IPS DF 6.9 (cell line): ENCODE data around the gene GPR139.

ENCODE experiments used
- DNase-seq: peaks from one replicate; pipeline ENCODE4 v3.0.0-alpha.2; 2013; ENCODE audit warnings: low read depth, low spot score
- H3K27ac ChIP-seq: one replicate; pipeline ENCODE4 v1.5.1; 2013; ENCODE audit warnings: low read length, control low read depth
- H3K27me3 ChIP-seq: 2 replicates; pipeline ENCODE4 v1.6.1; 2013; ENCODE audit warnings: mild to moderate bottlenecking, low read length; ENCODE audit not compliant: control insufficient read depth, insufficient read depth
- H3K36me3 ChIP-seq: 2 replicates; pipeline ENCODE4 v1.6.1; 2013; ENCODE audit warnings: low read length; ENCODE audit not compliant: control insufficient read depth, insufficient read depth
- H3K4me1 ChIP-seq: 2 replicates; pipeline ENCODE4 v1.6.1; 2013; ENCODE audit warnings: low read length; ENCODE audit not compliant: control insufficient read depth, insufficient read depth
- H3K4me3 ChIP-seq: 2 replicates; pipeline ENCODE4 v1.5.1; 2013; ENCODE audit warnings: mild to moderate bottlenecking, low read length
- H3K9me3 ChIP-seq: 2 replicates; pipeline ENCODE4 v1.6.1; 2013; ENCODE audit warnings: low read length, inconsistent platforms; ENCODE audit not compliant: control insufficient read depth, insufficient read depth
- WGBS: extraction: QIAGEN DNeasy Blood & Tissue Kit; methylation state at CpG from one replicate; pipeline ENCODE4 v1.1.7; 2013; ENCODE audit warnings: mixed read lengths, missing lambda C conversion rate; ENCODE audit not compliant: insufficient read length, insufficient coverage; 5-methylcytosine and 5-hydroxymethylcytosine counted together

Gene GPR139

DNA sequence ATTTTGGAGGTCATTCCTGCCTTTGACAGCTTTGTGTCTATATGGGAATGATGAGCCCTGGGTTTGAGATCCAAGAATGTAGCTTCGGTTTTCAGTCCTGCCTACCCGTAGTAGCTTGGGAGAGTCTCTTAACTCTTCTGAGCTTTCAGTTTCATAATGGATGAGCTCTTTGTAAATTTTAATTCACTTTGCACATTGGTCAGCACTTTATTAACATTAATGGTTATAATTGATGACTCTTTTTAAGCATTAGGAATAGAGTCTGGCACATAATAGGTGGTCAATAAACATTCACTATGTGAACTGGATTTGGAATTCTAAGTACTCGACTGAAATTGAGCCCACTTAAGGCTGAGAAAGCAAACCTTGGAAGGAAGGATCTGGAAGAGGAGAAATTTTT lies 17.3 kb downstream of the GPR139 start:
- Histone ChIP-seq H3K4me3 (no peak overlapping the region), H3K9me3 (no peaks in the 10 kb centered on the region), H3K4me1 (no peaks in the 10 kb centered on the region), H3K27ac (no peak overlapping the region), H3K27me3 (no peaks in the 10 kb centered on the region), H3K36me3 (no peaks in the 10 kb centered on the region; the same call in 1 of the 2 replicates)
- no CpG with 5 or more reads among the region's 3 CpGs for WGBS
- DNase-seq = no peak

DNA sequence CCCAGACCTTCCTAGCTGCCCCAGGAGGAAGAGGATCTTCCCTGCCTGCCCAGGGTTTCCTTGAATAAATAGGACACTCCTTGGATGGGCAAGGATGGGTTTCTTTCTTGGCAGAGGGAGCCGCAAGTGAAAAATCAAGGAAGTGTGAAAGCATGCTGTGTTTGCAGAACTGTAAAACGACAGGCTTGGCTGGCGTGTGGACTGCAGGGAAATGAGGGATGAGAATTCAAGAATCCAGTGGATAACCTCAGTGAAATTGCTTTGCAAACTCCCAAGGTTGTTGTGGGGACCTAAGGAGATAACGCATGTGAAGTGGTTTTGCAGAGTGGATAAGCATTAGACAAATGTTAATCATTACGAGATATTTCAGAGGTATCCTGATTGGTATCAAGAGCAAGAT lies 20.4 kb downstream of the GPR139 start:
- no CpG with 5 or more reads among the region's 5 CpGs for WGBS
- H3K27ac ChIP-seq = no peak overlapping the region
- no peak for DNase-seq
- H3K36me3 ChIP-seq = no peaks in the 10 kb centered on the region
- H3K4me1 ChIP-seq = no peaks in the 10 kb centered on the region
- H3K9me3 ChIP-seq = no peaks in the 10 kb centered on the region
- H3K27me3 ChIP-seq = no peaks in the 10 kb centered on the region
- H3K4me3 ChIP-seq = no peak overlapping the region

GRCh38 chr16:20051611-20052010 lies 22.1 kb downstream of the GPR139 start:
- no peak for DNase-seq
- no peaks in the 10 kb centered on the region for H3K36me3 ChIP-seq
- no peaks in the 10 kb centered on the region for H3K27me3 ChIP-seq
- no CpG with 5 or more reads among the region's 9 CpGs for WGBS
- no peak overlapping the region for H3K27ac ChIP-seq
- no peak overlapping the region for H3K4me3 ChIP-seq
- no peaks in the 10 kb centered on the region for H3K9me3 ChIP-seq
- no peaks in the 10 kb centered on the region for H3K4me1 ChIP-seq

- no peak overlapping the region for H3K4me3 ChIP-seq
- no peak overlapping the region for H3K27ac ChIP-seq
- H3K36me3 ChIP-seq = no peaks in the 10 kb centered on the region
- no CpG with 5 or more reads among the region's 7 CpGs for WGBS
- DNase-seq = no peak
- H3K27me3 ChIP-seq = no peaks in the 10 kb centered on the region
- no peaks in the 10 kb centered on the region for H3K9me3 ChIP-seq
- no peaks in the 10 kb centered on the region for H3K4me1 ChIP-seq
Observed at GRCh38 chr16:20051147-20051546, 22.5 kb downstream of the GPR139 start.

- Histone ChIP-seq H3K27me3 (no peaks in the 10 kb centered on the region), H3K9me3 (no peaks in the 10 kb centered on the region), H3K4me3 (no peak overlapping the region), H3K36me3 (no peaks in the 10 kb centered on the region), H3K4me1 (no peaks in the 10 kb centered on the region), H3K27ac (no peak overlapping the region)
- no CpG with 5 or more reads among the region's 1 CpG for WGBS
- DNase-seq = no peak
Observed at GRCh38 chr16:20049831-20050230, 23.9 kb downstream of the GPR139 start.

DNA sequence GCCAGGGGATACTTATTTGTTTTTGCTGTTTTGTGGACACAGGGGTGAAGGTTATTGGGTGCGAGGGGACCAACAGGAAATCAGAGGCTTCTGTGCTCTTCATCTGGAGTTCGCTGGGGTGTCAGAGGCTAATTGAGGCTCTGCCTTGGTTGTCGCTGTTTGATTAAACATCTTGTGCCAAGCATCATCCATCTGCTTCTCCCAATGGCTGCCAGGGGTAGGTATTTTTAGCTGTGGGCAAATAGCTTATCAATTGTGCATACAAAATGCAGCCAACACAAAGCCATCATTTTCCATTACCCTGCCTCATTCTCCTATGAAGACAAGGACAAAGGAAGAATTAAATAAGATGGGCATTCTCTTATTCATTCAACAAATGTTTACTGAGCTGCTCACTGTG lies 27.8 kb downstream of the GPR139 start:
- H3K4me1 ChIP-seq = peaks cover 6% of the 10 kb centered on the region; the same call in 1 of the 2 replicates
- DNase-seq = no peak
- no peaks in the 10 kb centered on the region for H3K27me3 ChIP-seq
- H3K4me3 ChIP-seq = no peak overlapping the region
- WGBS = no CpG with 5 or more reads among the region's 3 CpGs
- H3K36me3 ChIP-seq = no peaks in the 10 kb centered on the region
- no peaks in the 10 kb centered on the region for H3K9me3 ChIP-seq
- no peak overlapping the region for H3K27ac ChIP-seq

DNA sequence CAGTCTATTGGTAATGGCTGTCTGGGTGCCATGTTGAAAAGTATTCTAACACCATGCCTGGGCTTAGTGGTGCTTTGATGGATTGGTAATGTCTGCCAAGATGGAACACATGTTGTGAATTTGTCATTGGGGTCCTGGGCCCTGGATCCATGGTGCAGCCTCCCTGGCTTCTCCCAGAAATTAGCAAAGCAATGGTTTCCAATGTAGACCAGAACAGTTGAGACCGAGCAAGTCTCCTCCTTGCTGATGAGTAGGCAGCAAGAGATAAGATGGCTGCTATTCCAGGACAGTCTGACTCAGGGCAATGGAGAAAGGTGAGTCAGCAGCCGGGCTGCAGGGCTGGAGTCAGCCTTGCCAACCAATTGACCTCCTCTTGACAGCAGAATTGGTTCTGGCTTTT lies 30.8 kb downstream of the GPR139 start:
- no peak for DNase-seq
- H3K4me3 ChIP-seq = no peak overlapping the region

DNA sequence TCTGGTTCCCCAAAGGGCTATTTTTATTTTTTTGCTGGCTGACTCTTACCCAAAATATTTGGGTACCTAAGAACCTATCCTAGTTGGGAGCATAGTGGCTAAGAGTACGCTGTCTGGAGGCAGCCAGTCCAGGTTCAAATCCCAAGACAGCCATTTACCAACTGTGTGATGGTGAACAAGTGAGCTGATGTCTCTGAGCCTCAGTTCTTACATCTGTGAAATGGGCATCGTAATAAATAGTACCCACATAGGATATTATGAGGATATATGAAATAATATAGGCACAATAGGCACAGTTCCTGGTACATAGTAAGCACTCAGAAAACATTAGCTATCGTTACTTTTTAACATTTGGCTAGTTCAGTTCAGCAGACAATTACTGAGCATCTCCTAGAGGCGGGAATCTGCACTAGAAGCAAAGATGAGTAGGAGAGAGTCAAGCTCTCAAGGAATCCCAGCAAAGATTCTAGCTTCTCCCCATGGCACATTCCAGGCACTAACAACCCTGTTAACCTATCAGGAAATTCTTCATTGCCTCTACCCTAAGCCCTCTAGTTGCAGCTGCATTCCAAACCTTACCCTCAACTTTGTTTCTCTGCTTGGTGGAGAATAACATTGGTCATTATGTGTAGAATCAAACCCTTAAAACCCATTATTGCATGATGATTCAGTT lies 31.6 kb downstream of the GPR139 start:
- no CpG with 5 or more reads among the region's 4 CpGs for WGBS
- Histone ChIP-seq H3K4me3 (no peak overlapping the region), H3K36me3 (no peaks in the 10 kb centered on the region), H3K27me3 (no peaks in the 10 kb centered on the region), H3K27ac (no peak overlapping the region), H3K9me3 (no peaks in the 10 kb centered on the region), H3K4me1 (peaks cover 6% of the 10 kb centered on the region; the same call in 1 of the 2 replicates)
- DNase-seq = no peak

More for the DNA sequence above, 30.8 kb downstream of the GPR139 start:
- no peaks in the 10 kb centered on the region for H3K27me3 ChIP-seq
- H3K36me3 ChIP-seq = no peaks in the 10 kb centered on the region
- H3K9me3 ChIP-seq = no peaks in the 10 kb centered on the region
- H3K27ac ChIP-seq = no peak overlapping the region
- no CpG with 5 or more reads among the region's 2 CpGs for WGBS
- H3K4me1 ChIP-seq = peaks cover 6% of the 10 kb centered on the region; the same call in 1 of the 2 replicates

GRCh38 chr16:20040011-20040410 lies 33.7 kb downstream of the GPR139 start:
- WGBS = no CpG with 5 or more reads among the region's 4 CpGs
- no peak for DNase-seq
- Histone ChIP-seq H3K4me1 (peaks cover 6% of the 10 kb centered on the region; the same call in 1 of the 2 replicates), H3K27ac (no peak overlapping the region), H3K9me3 (no peaks in the 10 kb centered on the region), H3K36me3 (no peaks in the 10 kb centered on the region), H3K4me3 (no peak overlapping the region), H3K27me3 (no peaks in the 10 kb centered on the region)

DNA sequence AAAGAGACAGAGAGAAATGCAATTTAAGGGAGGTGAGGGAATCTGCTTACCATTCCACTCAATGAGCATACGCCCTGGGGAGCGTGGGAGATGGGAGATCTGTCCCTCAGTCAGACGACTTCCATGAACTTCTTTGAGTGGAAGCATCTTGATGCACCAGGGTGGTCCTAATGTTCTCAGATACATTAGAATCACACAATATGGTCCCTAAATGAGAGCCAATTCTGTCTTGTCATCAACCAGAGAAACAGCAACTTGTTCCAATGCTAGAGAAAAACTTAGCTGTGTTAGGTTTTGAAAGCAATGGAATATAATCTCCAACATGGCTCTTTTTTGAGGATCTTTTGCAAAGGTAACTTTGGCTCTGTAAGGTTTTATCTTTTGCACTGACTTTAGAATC lies 44.1 kb downstream of the GPR139 start:
- WGBS = no CpG with 5 or more reads among the region's 3 CpGs
- Histone ChIP-seq H3K27me3 (no peaks in the 10 kb centered on the region), H3K36me3 (no peaks in the 10 kb centered on the region), H3K4me1 (no peaks in the 10 kb centered on the region), H3K9me3 (no peaks in the 10 kb centered on the region), H3K4me3 (no peak overlapping the region), H3K27ac (no peak overlapping the region)
- no peak for DNase-seq
